HepG2 (cell line): ENCODE results near the gene AHR. TPM values are rescaled to one million over a fixed set of nuclear protein-coding genes. Genes with fewer than 3 reads are reported as not detected.
A peak's percentile ranks its signal among the peaks of the same experiment; 100 is the strongest.

Experiments used
- ATAC-seq: fragments of 200-7000 bp; cut with Tn5 transposase; 3 replicates; pipeline ENCODE4 v1.9.1; 2020; ENCODE audit warnings: mild to moderate bottlenecking, moderate library complexity
- BruUV-seq: library from RNA; stranded (reverse); fragments of 400-500 nt; replicated peaks from 2 replicates; lab custom pipeline; 2021; lab: Mats Ljungman, UMichigan
- CTCF ChIA-PET: fragments of 300-600 bp; formaldehyde crosslinking; extraction: SDS; loops from one replicate; lab custom pipeline; 2021; ENCODE audit warnings: low total read pairs, inconsistent platforms, low intra/inter-chr PET ratio; lab: Yijun Ruan, JAX
- POLR2A ChIA-PET: fragments of 350-600 bp; sonication (Branson Sonifier 250); formaldehyde crosslinking; loops from one replicate; lab custom pipeline; 2020; ENCODE audit warnings: antibody characterized with exemption, inconsistent platforms; lab: Yijun Ruan, JAX
- DNase-seq: peaks from one replicate; pipeline ENCODE4 v3.0.0-alpha.2; 2015; ENCODE audit warnings: low spot score
- FAIRE-seq: peaks from 3 replicates; lab custom pipeline; 2011; peaks lifted over from hg19 to GRCh38; lab: Jason Lieb, UNC
- H2AFZ ChIP-seq: one replicate; pipeline ENCODE4 v1.6.1; 2011; ENCODE audit warnings: low read length, inconsistent platforms
- H3K27ac ChIP-seq: fragments of 300-600 bp; 3 replicates; pipeline ENCODE4 v1.8.0; 2011; ENCODE audit warnings: mixed run types, mild to moderate bottlenecking, mixed read lengths, low read length, inconsistent platforms; ENCODE audit not compliant: insufficient read depth; ENCODE audit errors: extremely low read length
- H3K27me3 ChIP-seq, 2 experiments: fragments of 200-600 bp in 1 of 2; 2 replicates in 1 of 2; 3 replicates in 1 of 2; pipeline versions ENCODE4 v1.6.0 to v1.8.0; 2011; ENCODE audit warnings: low read length in 2 of 2, mild to moderate bottlenecking in 2 of 2, moderate library complexity in 2 of 2, inconsistent platforms in 1 of 2; ENCODE audit not compliant: insufficient read depth in 2 of 2, control insufficient read depth in 1 of 2
- H3K36me3 ChIP-seq, 2 experiments: fragments of 200-600 bp in 1 of 2; replicated peaks in 1 of 2; 2 replicates in 1 of 2; 3 replicates in 1 of 2; pipeline versions ENCODE4 v1.5.1 to v1.8.0; 2011; ENCODE audit warnings: low read length in 2 of 2, inconsistent platforms in 1 of 2; ENCODE audit not compliant: insufficient read depth in 2 of 2, control insufficient read depth in 1 of 2
- H3K4me1 ChIP-seq: 2 replicates; pipeline ENCODE4 v1.5.1; 2012; ENCODE audit warnings: low read length, inconsistent platforms; ENCODE audit not compliant: insufficient read depth
- H3K4me2 ChIP-seq: 2 replicates; pipeline ENCODE4 v1.6.0; 2011; ENCODE audit warnings: low read depth, low read length, inconsistent platforms
- H3K4me3 ChIP-seq, 3 experiments: fragments of 200-600 bp in 1 of 3; sonication (generic), shearing (Covaris generic) in 1 of 3; replicated peaks in 1 of 3; 2 replicates each; pipeline ENCODE4 v1.5.1; 2011 to 2016; ENCODE audit warnings: low read length in 3 of 3, inconsistent platforms in 2 of 3, low read depth in 2 of 3, mild to moderate bottlenecking in 2 of 3, control low read depth in 1 of 3, mixed read lengths in 1 of 3; ENCODE audit not compliant: insufficient read depth in 1 of 3
- H3K79me2 ChIP-seq: one replicate; pipeline ENCODE4 v1.6.1; 2011; ENCODE audit warnings: low read length, inconsistent platforms; ENCODE audit not compliant: insufficient read depth
- H3K9ac ChIP-seq: 2 replicates; pipeline ENCODE4 v1.6.0; 2011; ENCODE audit warnings: mild to moderate bottlenecking, low read depth, low read length, inconsistent platforms; ENCODE audit not compliant: insufficient read depth
- H3K9me3 ChIP-seq: 2 replicates; pipeline ENCODE4 v1.5.1; 2012; ENCODE audit warnings: mild to moderate bottlenecking, low read length
- H4K20me1 ChIP-seq: 2 replicates; pipeline ENCODE4 v1.6.0; 2011; ENCODE audit warnings: inconsistent platforms, mild to moderate bottlenecking, low read length, moderate library complexity; ENCODE audit not compliant: insufficient read depth
- MAFF ChIP-seq: IDR thresholded peaks from 2 replicates; pipeline ENCODE4 v1.6.1; 2011; ENCODE audit warnings: low read depth, low read length, improper control_type of control experiment
- MAFK ChIP-seq, 2 experiments: IDR thresholded peaks in 1 of 2; conservative IDR thresholded peaks in 1 of 2; 2 replicates each; pipeline ENCODE4 v1.6.1; 2011; ENCODE audit warnings: improper control_type of control experiment in 2 of 2, low read length in 2 of 2
- MATR3 ChIP-seq: sonication (generic); formaldehyde crosslinking; IDR thresholded peaks from 2 replicates; pipeline ENCODE4 v1.4.0; 2020; ENCODE audit warnings: missing genetic modification reagents
- NR2F2 ChIP-seq: IDR thresholded peaks from 2 replicates; pipeline ENCODE4 v1.6.1; 2012; ENCODE audit warnings: low read depth, inconsistent platforms, borderline replicate concordance
- SAP130 ChIP-seq: IDR thresholded peaks from 2 replicates; pipeline ENCODE4 v1.6.1; 2016; ENCODE audit warnings: low read depth
- SMARCC2 ChIP-seq: fragments of 450-650 bp; IDR thresholded peaks from 2 replicates; pipeline ENCODE4 v1.6.1; 2017; ENCODE audit warnings: antibody characterized with exemption, mild to moderate bottlenecking
- SOX6 ChIP-seq, 2 experiments: fragments of 450-650 bp in 1 of 2; sonication (generic) in 1 of 2; formaldehyde crosslinking in 1 of 2; IDR thresholded peaks; 2 replicates each; pipeline versions ENCODE4 v1.4.0 to v1.6.1; 2017 to 2020; ENCODE audit warnings: antibody characterized with exemption in 1 of 2, mild to moderate bottlenecking in 1 of 2, missing genetic modification reagents in 1 of 2
- ZFY ChIP-seq: sonication (generic); formaldehyde crosslinking; IDR thresholded peaks from 2 replicates; pipeline ENCODE4 v1.4.0; 2020; ENCODE audit warnings: missing genetic modification reagents
- ZNF274 ChIP-seq: sonication (generic); formaldehyde crosslinking; IDR thresholded peaks from 2 replicates; pipeline ENCODE4 v1.5.1; 2020; ENCODE audit warnings: mild to moderate bottlenecking, missing genetic modification reagents
- WGBS: methylation state at CpG from one replicate; pipeline ENCODE4 v1.1.6; 2017; ENCODE audit warnings: low lambda C conversion rate; 5-methylcytosine and 5-hydroxymethylcytosine counted together
- in situ Hi-C: cut with HindIII; loops from 2 replicates; pipeline ENCODE4 v1.10.0; 2017; ENCODE audit warnings: low pct_unique_long_range_greater_than_20kb; ENCODE audit not compliant: extremely low pct_ligation_motif_present
- intact Hi-C: fragments of 100-400 bp; cut with micrococcal nuclease; formaldehyde crosslinking; loops from one replicate; pipeline ENCODE4 v1.10.0; 2022; ENCODE audit not compliant: unreplicated experiment
- polyA plus RNA-seq, 8 experiments: library from polyadenylated mRNA; depleted of rRNA in 3 of 8; stranded (reverse) in 7 of 8; unstranded in 1 of 8; fragments of >200 nt; fragmentation: Illumina TruSeq in 4 of 8; extraction: Trizol in 4 of 8; gene quantifications; 2 replicates each; pipeline versions ENCODE4 v1.2.1 to v1.2.3, GENCODE V29; 2011 to 2016; ENCODE audit warnings: low read depth in 4 of 8, missing spikeins in 1 of 8, mixed read lengths in 1 of 8; ENCODE audit not compliant: insufficient read depth in 1 of 8
- total RNA-seq, 5 experiments: library from RNA; depleted of rRNA; stranded (reverse); fragments of >200 nt; fragmentation: Illumina TruSeq; extraction: Trizol; gene quantifications; 2 replicates each; pipeline ENCODE4 v1.2.3, GENCODE V29; 2016; ENCODE audit warnings: low read depth in 1 of 5
- TF ChIP-seq, protein P1 (sequence below): IDR thresholded peaks from 2 replicates; pipeline ENCODE4 v1.6.1; 2016; ENCODE audit warnings: low read depth, borderline replicate concordance
- TF ChIP-seq, protein P2 (sequence below): sonication (generic); formaldehyde crosslinking; IDR thresholded peaks from 2 replicates; pipeline ENCODE4 v1.4.0; 2020; ENCODE audit warnings: missing genetic modification reagents, mild to moderate bottlenecking, borderline replicate concordance

Gene AHR
- total and polyA plus RNA-seq, 2 of the 13 experiments (the other 11 are each of a cell fraction or from before 2014, with no cell fraction given): 9.0 to 31.3 TPM

DNA sequence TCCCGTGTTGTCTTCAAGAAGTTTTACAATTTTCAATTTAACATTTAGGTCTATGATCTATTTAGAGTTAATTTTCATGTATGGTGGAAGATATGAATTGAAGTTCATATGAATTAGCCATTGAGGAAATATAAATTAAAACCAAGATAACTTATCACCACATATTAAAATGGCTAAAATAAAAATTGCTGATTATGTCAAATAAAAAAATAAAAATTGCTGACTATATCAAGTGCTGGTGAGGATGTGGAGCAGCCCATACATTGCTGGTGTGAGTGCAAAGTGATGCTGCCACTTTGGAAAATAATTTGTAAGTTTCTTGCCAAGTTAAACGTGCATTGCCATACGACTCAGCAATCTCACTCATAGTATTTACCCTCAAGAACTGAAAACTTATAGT, 44.6 kb upstream of the AHR start:
- ATAC-seq: no peak
- H3K4me2 ChIP-seq: no peak overlapping the region
- no peak for DNase-seq
- H3K27me3 ChIP-seq: no peaks in the 10 kb centered on the region
- no TSS peak for BruUV-seq
- intact Hi-C loops: no loop called here
- no peaks in the 10 kb centered on the region for H3K79me2 ChIP-seq
- H3K4me3 ChIP-seq: no peak overlapping the region
- H3K27ac ChIP-seq: no peak overlapping the region
- no peak overlapping the region for H3K9ac ChIP-seq
- no peaks in the 10 kb centered on the region for H4K20me1 ChIP-seq
- CTCF ChIA-PET: no interaction called here
- in situ Hi-C loops: no loop called here
- peak; percentile 89 to 95 for TF ChIP-seq MAFK (conservative IDR thresholded peaks at IDR 0.05 in 1 of 2, IDR thresholded peaks at IDR 0.05 in 1 of 2; ENCODE audit: low read length in 2 of 2)
- TF ChIP-seq MAFF: peak; percentile 93
- TF ChIP-seq, protein P1, sequence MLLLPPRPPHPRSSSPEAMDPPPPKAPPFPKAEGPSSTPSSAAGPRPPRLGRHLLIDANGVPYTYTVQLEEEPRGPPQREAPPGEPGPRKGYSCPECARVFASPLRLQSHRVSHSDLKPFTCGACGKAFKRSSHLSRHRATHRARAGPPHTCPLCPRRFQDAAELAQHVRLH (CRISPR knock-in tag): no peak
- TF ChIP-seq, all 625 proteins: peak for 2
- WGBS: 93% methylated on average over 3 of the region's 3 CpGs
- peaks cover 2% of the 10 kb centered on the region; the same call in 1 of the 2 replicates for H3K4me1 ChIP-seq
- no peaks in the 10 kb centered on the region for H3K36me3 ChIP-seq
- no peaks in the 10 kb centered on the region for H3K9me3 ChIP-seq
- POLR2A ChIA-PET: no interaction called here
- no peak overlapping the region for H2AFZ ChIP-seq
- FAIRE-seq: no peak

DNA sequence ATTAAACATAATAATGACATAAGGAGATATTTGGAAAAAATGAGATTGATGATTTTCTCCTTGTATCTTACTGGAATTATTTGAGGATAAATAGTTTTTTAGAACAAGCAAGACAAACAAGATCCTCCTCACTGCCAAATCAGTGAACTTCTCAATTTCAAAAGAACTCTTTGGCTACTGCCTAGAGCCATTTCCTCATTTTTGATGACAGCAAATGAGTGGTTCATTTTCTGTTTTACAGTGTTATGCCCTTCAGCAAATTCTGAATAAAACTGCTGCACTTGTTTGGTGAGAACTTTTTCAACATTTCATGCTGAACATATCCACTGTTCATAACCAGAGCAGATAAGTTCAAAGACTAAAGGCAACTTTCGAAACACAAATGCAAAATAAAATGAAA, 42.5 kb upstream of the AHR start:
- ATAC-seq (no peak), DNase-seq (no peak), FAIRE-seq (no peak)
- ChIA-PET CTCF (no interaction called here), POLR2A (no interaction called here)
- Histone ChIP-seq H3K9ac (no peak overlapping the region), H3K27me3 (no peaks in the 10 kb centered on the region), H3K4me2 (no peak overlapping the region), H3K36me3 (no peaks in the 10 kb centered on the region), H3K4me3 (no peak overlapping the region), H3K27ac (no peak overlapping the region), H2AFZ (no peak overlapping the region), H3K79me2 (no peaks in the 10 kb centered on the region), H3K4me1 (no peaks in the 10 kb centered on the region), H3K9me3 (no peaks in the 10 kb centered on the region), H4K20me1 (no peaks in the 10 kb centered on the region)
- in situ Hi-C loops: no loop called here
- intact Hi-C loops: no loop called here
- no TSS peak for BruUV-seq
- WGBS: 85% methylated on average over 1 of the region's 1 CpG
- TF ChIP-seq SAP130 (CRISPR knock-in tag) (no peak), ZFY (CRISPR knock-in tag) (no peak), NR2F2 (no peak), ZNF274 (no peak), MATR3 (CRISPR knock-in tag) (no peak), SOX6 (IDR thresholded peaks at IDR 0.05) (no peak), SOX6 (CRISPR knock-in tag; IDR thresholded peaks at IDR 0.05) (no peak), SMARCC2 (no peak), MAFF (no peak)
- TF ChIP-seq, protein P2, sequence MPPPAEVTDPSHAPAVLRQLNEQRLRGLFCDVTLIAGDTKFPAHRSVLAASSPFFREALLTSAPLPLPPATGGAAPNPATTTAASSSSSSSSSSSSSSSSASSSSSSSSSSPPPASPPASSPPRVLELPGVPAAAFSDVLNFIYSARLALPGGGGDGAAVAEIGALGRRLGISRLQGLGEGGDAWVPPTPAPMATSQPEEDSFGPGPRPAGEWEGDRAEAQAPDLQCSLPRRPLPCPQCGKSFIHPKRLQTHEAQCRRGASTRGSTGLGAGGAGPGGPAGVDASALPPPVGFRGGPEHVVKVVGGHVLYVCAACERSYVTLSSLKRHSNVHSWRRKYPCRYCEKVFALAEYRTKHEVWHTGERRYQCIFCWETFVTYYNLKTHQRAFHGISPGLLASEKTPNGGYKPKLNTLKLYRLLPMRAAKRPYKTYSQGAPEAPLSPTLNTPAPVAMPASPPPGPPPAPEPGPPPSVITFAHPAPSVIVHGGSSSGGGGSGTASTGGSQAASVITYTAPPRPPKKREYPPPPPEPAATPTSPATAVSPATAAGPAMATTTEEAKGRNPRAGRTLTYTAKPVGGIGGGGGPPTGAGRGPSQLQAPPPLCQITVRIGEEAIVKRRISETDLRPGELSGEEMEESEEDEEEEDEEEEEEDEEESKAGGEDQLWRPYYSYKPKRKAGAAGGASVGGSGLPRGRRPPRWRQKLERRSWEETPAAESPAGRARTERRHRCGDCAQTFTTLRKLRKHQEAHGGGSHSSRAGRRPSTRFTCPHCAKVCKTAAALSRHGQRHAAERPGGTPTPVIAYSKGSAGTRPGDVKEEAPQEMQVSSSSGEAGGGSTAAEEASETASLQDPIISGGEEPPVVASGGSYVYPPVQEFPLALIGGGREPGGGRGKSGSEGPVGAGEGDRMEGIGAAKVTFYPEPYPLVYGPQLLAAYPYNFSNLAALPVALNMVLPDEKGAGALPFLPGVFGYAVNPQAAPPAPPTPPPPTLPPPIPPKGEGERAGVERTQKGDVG (CRISPR knock-in tag): no peak
